CD4-positive, alpha-beta T cell treated with Interleukin-4 for 1 hour (primary cell): ENCODE data around the gene PCDHGA12.

Experiments
- DNase-seq, 2 donors: peaks; one replicate each; pipeline ENCODE4 v3.0.0-alpha.2; 2020 to 2022

The PCDHGA12 gene

GRCh38 chr5:141441571-141442170 lies 11.4 kb downstream of the PCDHGA12 start:
- DNase-seq = no peak

GRCh38 chr5:141465351-141465750 lies 35.0 kb downstream of the PCDHGA12 start:
- DNase-seq = no peak

GRCh38 chr5:141475625-141476131 lies 45.4 kb downstream of the PCDHGA12 start, which contains the start of gene PCDHGC3:
TSS of gene PCDHGC3 (plus strand) at chr5:141475966. CDS start at chr5:141476117, 151 bp downstream.
- DNase-seq = peak; percentile 22 to 34

- DNase-seq = no peak
Measured at GRCh38 chr5:141476132-141476911, 46.0 kb downstream of the PCDHGA12 start.

GRCh38 chr5:141477044-141477575 lies 46.8 kb downstream of the PCDHGA12 start:
- DNase-seq = no peak

GRCh38 chr5:141477815-141478214 lies 47.5 kb downstream of the PCDHGA12 start:
- no peak for DNase-seq

DNA sequence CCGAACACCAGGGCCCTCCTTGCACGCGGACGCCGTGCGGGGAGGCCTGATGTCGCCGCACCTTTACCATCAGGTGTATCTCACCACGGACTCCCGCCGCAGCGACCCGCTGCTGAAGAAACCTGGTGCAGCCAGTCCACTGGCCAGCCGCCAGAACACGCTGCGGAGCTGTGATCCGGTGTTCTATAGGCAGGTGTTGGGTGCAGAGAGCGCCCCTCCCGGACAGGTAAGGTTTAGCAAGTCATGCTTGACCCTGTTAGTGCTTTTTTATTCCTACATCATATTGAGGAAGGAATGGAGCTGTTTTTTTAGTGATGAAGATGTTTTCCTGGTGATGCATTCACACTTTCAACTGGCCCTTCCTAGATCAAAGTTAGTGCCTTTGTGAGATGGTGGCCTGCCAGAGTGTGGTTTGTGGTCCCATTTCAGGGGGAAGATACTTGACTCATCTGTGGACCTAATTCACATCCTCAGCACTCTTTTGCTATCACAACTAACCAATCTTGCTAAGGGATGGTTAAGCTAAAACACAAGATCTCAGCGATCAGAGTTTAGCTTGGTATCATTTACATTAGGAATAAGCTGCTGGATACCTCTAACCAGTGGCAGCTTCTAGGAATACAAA lies 48.1 kb downstream of the PCDHGA12 start:
- DNase-seq = no peak

DNA sequence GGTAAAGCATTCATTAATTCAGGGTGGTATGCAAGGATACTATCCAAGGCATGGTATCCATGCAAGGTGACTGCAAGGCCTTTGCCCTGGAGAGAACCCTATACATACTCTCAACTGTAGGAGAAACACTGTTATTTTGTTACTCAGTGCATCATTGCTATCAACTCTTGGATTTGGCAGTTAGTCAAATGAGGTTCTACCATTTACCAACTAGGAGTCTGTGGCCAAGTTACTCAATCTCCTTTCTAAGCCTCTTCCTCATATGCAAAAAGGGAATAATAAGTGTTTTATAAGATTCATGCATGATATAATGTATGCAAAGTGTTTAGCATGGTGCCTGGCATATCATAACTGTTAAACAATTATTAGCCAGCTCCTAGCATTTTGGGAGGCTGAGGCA lies 49.5 kb downstream of the PCDHGA12 start:
- no peak for DNase-seq
